GOT3 (cell line): ENCODE data around the gene CDYL.
"Not testable (repeated sequence)": the region's sequence is repeated elsewhere in the genome, so short reads cannot be mapped to it uniquely, and the experiment has no call there.

ENCODE experiments used
- DNase-seq: peaks from one replicate; lab custom pipeline; 2025; ENCODE audit warnings: mixed read lengths; lab: John Stamatoyannopoulos, UW

The CDYL gene

GRCh38 chr6:4804095-4804494, 27.9 kb downstream of the CDYL start:
- no peak for DNase-seq

GRCh38 chr6:4805553-4806336, 29.5 kb downstream of the CDYL start:
- no peak for DNase-seq

GRCh38 chr6:4806337-4806725, 30.1 kb downstream of the CDYL start:
- DNase-seq: no peak

DNA sequence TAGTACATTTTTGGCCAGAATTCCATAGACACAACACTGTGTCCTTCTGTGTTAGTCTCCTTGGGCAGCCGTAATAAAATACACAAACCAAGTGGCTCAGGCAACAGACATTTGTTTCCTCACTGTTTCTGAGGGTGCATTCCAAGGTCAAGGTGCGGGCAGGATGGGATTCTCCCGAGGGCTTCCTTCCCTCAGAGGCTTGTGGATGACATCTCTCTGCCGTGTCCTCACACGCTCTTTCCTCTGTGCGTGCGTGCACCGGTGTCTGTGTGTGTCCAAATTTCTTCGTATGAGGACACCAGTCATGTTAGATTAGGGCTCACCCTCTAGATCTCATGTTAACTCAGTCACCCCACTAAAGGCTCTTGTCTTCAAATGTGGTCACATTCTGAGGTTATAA, 30.6 kb downstream of the CDYL start:
- no peak for DNase-seq

DNA sequence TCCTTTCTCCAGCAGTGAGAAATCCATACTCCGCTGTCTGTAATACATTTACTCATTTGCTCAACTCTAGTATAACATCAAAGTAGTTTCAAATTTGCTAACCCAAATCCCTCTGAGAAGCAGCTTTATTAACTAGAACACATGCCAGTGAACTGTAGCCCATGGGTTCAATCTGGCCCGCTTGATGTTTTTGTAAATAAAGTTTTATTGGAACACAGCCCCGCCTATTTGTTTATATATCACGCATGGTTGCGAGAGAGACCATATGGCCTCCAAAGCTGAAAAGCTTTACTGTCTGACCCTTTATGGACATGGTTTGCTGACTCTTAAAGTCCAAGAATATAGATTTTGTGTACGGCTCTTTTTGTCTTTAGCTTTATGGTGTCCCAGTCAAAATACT, 32.2 kb downstream of the CDYL start:
- DNase-seq: no peak

GRCh38 chr6:4809999-4810918, 34.1 kb downstream of the CDYL start:
- no peak for DNase-seq

GRCh38 chr6:4812068-4812467, 35.9 kb downstream of the CDYL start:
- DNase-seq: no peak

GRCh38 chr6:4813055-4813454, 36.9 kb downstream of the CDYL start:
- DNase-seq: no peak

GRCh38 chr6:4814212-4814611, 38.0 kb downstream of the CDYL start:
- no peak for DNase-seq

DNA sequence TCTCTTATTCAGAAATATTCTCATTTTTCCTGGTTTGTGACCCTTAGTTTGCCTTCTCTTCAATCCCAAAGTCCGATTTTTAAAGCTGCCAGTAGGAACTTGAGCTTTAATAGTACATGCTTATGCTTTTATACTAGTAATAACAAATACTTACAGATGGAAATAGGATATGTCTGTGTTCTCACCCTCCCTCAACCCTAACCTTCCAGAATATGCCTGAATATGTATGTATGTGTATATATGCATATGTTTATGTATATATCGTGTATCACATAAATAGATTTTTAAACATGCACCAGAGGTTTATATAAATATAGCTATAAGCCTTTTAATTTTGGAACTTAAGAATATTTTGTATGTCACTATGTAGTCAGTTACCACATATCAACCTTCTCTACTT, 38.8 kb downstream of the CDYL start:
- DNase-seq: no peak

GRCh38 chr6:4815584-4815983, 39.4 kb downstream of the CDYL start:
- no peak for DNase-seq

GRCh38 chr6:4816904-4817303, 40.7 kb downstream of the CDYL start:
- no peak for DNase-seq

GRCh38 chr6:4817551-4817950, 41.3 kb downstream of the CDYL start:
- DNase-seq: no peak

DNA sequence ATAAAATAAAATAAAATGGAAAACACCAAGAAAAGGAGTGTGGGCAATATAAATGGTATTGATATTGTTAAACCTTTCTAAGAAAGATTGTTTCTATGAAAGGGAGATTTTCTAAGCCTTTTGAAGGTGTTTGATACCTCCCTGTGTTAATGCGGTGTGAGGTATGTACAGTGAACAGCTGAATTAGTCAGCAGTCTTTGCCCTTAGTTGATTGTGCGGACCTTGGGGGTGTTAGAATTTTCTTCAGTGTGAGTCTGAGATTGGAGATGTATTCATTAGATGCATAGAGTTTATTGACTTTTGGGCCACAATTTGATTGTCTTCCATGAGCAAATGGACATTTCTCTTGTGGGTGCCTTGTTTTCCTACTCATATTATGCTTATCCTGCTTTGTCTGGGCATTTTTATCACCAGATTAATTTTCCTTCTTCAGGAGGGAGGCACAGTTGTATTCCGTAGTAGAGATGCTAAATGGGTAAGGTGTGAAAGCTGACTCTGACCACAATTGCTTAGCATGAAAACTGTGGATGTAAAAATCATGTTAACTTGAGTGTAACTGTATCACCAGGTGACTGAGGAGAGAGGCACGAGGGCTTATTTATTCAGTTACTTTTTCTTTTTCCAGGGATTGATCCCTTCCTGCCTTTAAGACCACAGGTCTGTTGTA, 42.2 kb downstream of the CDYL start:
- DNase-seq: no peak

GRCh38 chr6:4819706-4820283, 43.6 kb downstream of the CDYL start:
- no peak for DNase-seq

- no peak for DNase-seq
These were observed 44.6 kb downstream of the CDYL start for GRCh38 chr6:4820704-4821276.

DNA sequence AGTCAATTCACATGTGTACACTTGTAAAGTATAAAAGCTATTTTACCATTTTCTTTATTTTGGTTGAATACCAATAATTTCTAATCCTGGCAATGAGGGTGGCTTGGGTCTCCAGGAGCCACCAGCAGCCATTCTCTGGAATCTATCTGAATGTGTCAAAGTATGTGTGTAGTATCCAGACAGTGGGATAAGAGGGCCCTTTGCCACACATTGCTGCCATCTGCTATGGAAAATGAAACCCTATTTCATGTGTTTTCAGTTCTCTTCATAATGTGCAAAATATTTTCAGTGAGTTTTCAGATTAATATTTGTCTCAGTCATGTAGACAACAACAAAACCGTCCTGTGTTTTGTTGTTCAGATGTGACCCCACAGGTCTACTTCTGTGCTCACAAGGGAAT, 46.3 kb downstream of the CDYL start:
- no peak for DNase-seq

- no peak for DNase-seq
These were observed 52.0 kb downstream of the CDYL start for GRCh38 chr6:4828187-4828698.

DNA sequence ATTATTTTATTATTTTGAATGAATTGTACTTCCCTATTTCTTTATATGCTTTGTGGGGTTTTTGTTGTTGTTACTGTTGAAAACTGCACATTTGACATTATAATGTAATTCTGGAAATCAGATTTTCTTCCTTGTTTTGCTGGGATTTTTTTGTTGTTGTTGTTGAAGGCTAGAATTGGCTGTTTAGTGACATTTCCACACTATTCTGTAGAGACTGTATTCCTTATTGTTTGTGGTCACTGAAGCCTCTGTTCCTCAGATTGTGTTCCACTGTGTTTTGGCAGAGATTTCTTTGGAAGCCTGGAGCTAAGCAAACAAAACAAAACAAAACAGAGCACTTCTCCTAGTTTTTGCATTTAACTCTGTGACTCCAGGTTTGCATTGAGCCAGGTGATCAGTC, 52.9 kb downstream of the CDYL start:
- DNase-seq: no peak

- not testable (repeated sequence) for DNase-seq
These were observed 59.3 kb downstream of the CDYL start for GRCh38 chr6:4835540-4835939.

GRCh38 chr6:4840169-4840568, 64.0 kb downstream of the CDYL start:
- DNase-seq: no peak

DNA sequence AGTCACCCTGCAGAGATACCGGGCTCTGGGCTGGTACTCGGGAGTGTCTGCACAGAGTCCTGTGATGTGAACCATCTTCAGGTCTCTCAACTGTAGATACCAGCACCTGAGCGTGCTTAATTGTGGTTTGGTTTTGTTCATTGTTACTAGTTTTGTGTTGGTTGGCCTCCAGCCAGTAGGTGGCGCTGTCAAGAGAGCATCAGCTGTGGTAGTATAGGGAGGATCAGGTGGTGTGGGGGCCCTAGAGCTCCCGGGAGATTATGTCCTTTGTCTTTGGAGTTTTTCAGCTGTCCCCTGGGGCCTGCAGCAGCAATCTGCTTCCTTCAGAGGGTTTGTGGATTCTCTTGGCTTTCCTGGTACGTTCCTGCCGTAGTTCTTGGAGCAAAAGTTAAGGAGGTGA, 67.9 kb downstream of the CDYL start:
- no peak for DNase-seq
